ENCODE results near the gene THOC7.

Gene THOC7

GRCh38 chr3:63863150-63864007 lies at the start of gene THOC7, which contains the start of gene ATXN7:
Gene THOC7 (minus strand): TSS chr3:63863805. CDS start chr3:63863790, 15 bp downstream.
Gene ATXN7 (plus strand): TSS chr3:63863867. CDS start chr3:63912599, 48,732 bp downstream.
- Histone ChIP-seq H3K27me3 (ENCODE audit: low read depth) (no peaks in the 10 kb centered on the region), H3K4me3 (peak within 1 kb of the TSS; percentile 91), H3K9me3 (no peaks in the 10 kb centered on the region), H3K36me3 (replicated peaks) (peaks cover 13% of the 10 kb centered on the region), H3K4me1 (peaks cover 9% of the 10 kb centered on the region)
- DNase-seq (ENCODE audit: low spot score in 2 of 2) = peak; percentile 44 to 78
- in situ Hi-C loops (cut with MboI; ENCODE audit: low sequenced_read_pairs) = no loop called here

- peak in 1 of 2 experiments; percentile 64 for DNase-seq (ENCODE audit: low spot score in 2 of 2)
- H3K36me3 ChIP-seq (replicated peaks) = peaks cover 26% of the 10 kb centered on the region
- in situ Hi-C loops (cut with MboI; ENCODE audit: low sequenced_read_pairs) = no loop called here
Measured at GRCh38 chr3:63912768-63913588, 49.4 kb upstream of the THOC7 start.

GRCh38 chr3:63911873-63912767 lies 48.5 kb upstream of the THOC7 start, which contains the start of gene SCAANT1:
Gene SCAANT1 (minus strand): TSS chr3:63912383.
- Histone ChIP-seq H3K4me3 (peak within 1 kb of the TSS; percentile 55), H3K36me3 (replicated peaks) (peaks cover 18% of the 10 kb centered on the region), H3K9me3 (no peaks in the 10 kb centered on the region), H3K4me1 (peaks cover 18% of the 10 kb centered on the region), H3K27me3 (ENCODE audit: low read depth) (no peaks in the 10 kb centered on the region)
- in situ Hi-C loops (cut with MboI; ENCODE audit: low sequenced_read_pairs) = no loop called here
- peak; percentile 80 to 88 for DNase-seq (ENCODE audit: low spot score in 2 of 2)

More at GRCh38 chr3:63912768-63913588, 49.4 kb upstream of the THOC7 start:
- H3K4me1 ChIP-seq = peaks cover 18% of the 10 kb centered on the region
- H3K9me3 ChIP-seq = no peaks in the 10 kb centered on the region
- peak overlapping the region; percentile 55 for H3K4me3 ChIP-seq
- H3K27me3 ChIP-seq (ENCODE audit: low read depth) = no peaks in the 10 kb centered on the region

GRCh38 chr3:63911509-63911872 lies 47.9 kb upstream of the THOC7 start:
- H3K9me3 ChIP-seq = no peaks in the 10 kb centered on the region
- H3K36me3 ChIP-seq (replicated peaks) = peaks cover 14% of the 10 kb centered on the region
- peak overlapping the region; percentile 55 for H3K4me3 ChIP-seq
- H3K27me3 ChIP-seq (ENCODE audit: low read depth) = no peaks in the 10 kb centered on the region
- no peak for DNase-seq (ENCODE audit: low spot score in 2 of 2)
- in situ Hi-C loops (cut with MboI; ENCODE audit: low sequenced_read_pairs) = no loop called here
- peaks cover 18% of the 10 kb centered on the region for H3K4me1 ChIP-seq

- in situ Hi-C loops (cut with MboI; ENCODE audit: low sequenced_read_pairs) = no loop called here
- H3K9me3 ChIP-seq = no peaks in the 10 kb centered on the region
- no peak for DNase-seq (ENCODE audit: low spot score in 2 of 2)
- peak overlapping the region; percentile 55; the same call in 1 of the 2 replicates for H3K4me3 ChIP-seq
- peaks cover 18% of the 10 kb centered on the region for H3K4me1 ChIP-seq
- H3K36me3 ChIP-seq (replicated peaks) = peaks cover 8% of the 10 kb centered on the region
- H3K27me3 ChIP-seq (ENCODE audit: low read depth) = no peaks in the 10 kb centered on the region
Measured at GRCh38 chr3:63910891-63911290, 47.3 kb upstream of the THOC7 start.

- H3K36me3 ChIP-seq (replicated peaks) = peaks cover 3% of the 10 kb centered on the region
- no peak overlapping the region for H3K4me3 ChIP-seq
- no peaks in the 10 kb centered on the region for H3K9me3 ChIP-seq
- H3K4me1 ChIP-seq = peaks cover 18% of the 10 kb centered on the region
- no peak for DNase-seq (ENCODE audit: low spot score in 2 of 2)
- no peaks in the 10 kb centered on the region for H3K27me3 ChIP-seq (ENCODE audit: low read depth)
- in situ Hi-C loops (cut with MboI; ENCODE audit: low sequenced_read_pairs) = no loop called here
Measured at GRCh38 chr3:63910001-63910400, 46.4 kb upstream of the THOC7 start.

- no peak for DNase-seq (ENCODE audit: low spot score in 2 of 2)
- H3K4me1 ChIP-seq = peaks cover 18% of the 10 kb centered on the region
- H3K4me3 ChIP-seq = no peak overlapping the region
- H3K27me3 ChIP-seq (ENCODE audit: low read depth) = no peaks in the 10 kb centered on the region
- H3K9me3 ChIP-seq = no peaks in the 10 kb centered on the region
- no peaks in the 10 kb centered on the region; the same call in 1 of the 2 replicates for H3K36me3 ChIP-seq (replicated peaks)
- in situ Hi-C loops (cut with MboI; ENCODE audit: low sequenced_read_pairs) = no loop called here
Measured at GRCh38 chr3:63909431-63909830, 45.8 kb upstream of the THOC7 start.

- no peaks in the 10 kb centered on the region for H3K27me3 ChIP-seq (ENCODE audit: low read depth)
- peaks cover 18% of the 10 kb centered on the region for H3K4me1 ChIP-seq
- DNase-seq (ENCODE audit: low spot score in 2 of 2) = no peak
- H3K9me3 ChIP-seq = no peaks in the 10 kb centered on the region
- in situ Hi-C loops (cut with MboI; ENCODE audit: low sequenced_read_pairs) = no loop called here
- no peaks in the 10 kb centered on the region; the same call in 1 of the 2 replicates for H3K36me3 ChIP-seq (replicated peaks)
- H3K4me3 ChIP-seq = no peak overlapping the region
Measured at GRCh38 chr3:63908776-63909175, 45.2 kb upstream of the THOC7 start.

GRCh38 chr3:63908081-63908736 lies 44.6 kb upstream of the THOC7 start:
- in situ Hi-C loops (cut with MboI; ENCODE audit: low sequenced_read_pairs) = no loop called here
- peak in 1 of 2 experiments; percentile 13 for DNase-seq (ENCODE audit: low spot score in 2 of 2)
- Histone ChIP-seq H3K27me3 (ENCODE audit: low read depth) (no peaks in the 10 kb centered on the region), H3K4me3 (no peak overlapping the region), H3K9me3 (no peaks in the 10 kb centered on the region), H3K36me3 (replicated peaks) (no peaks in the 10 kb centered on the region; the same call in 1 of the 2 replicates), H3K4me1 (peaks cover 14% of the 10 kb centered on the region)

GRCh38 chr3:63905731-63906620 lies 42.4 kb upstream of the THOC7 start:
- H3K4me1 ChIP-seq = peaks cover 9% of the 10 kb centered on the region
- H3K27me3 ChIP-seq (ENCODE audit: low read depth) = no peaks in the 10 kb centered on the region
- H3K9me3 ChIP-seq = no peaks in the 10 kb centered on the region
- H3K36me3 ChIP-seq (replicated peaks) = no peaks in the 10 kb centered on the region; the same call in 1 of the 2 replicates
- no peak for DNase-seq (ENCODE audit: low spot score in 2 of 2)
- in situ Hi-C loops (cut with MboI; ENCODE audit: low sequenced_read_pairs) = no loop called here
- no peak overlapping the region for H3K4me3 ChIP-seq

GRCh38 chr3:63900459-63900858 lies 36.9 kb upstream of the THOC7 start:
- H3K36me3 ChIP-seq (replicated peaks) = peaks cover 12% of the 10 kb centered on the region

GRCh38 chr3:63900010-63900409 lies 36.4 kb upstream of the THOC7 start:
- Histone ChIP-seq H3K27me3 (ENCODE audit: low read depth) (no peaks in the 10 kb centered on the region), H3K9me3 (no peaks in the 10 kb centered on the region)
- in situ Hi-C loops (cut with MboI; ENCODE audit: low sequenced_read_pairs) = no loop called here

More at GRCh38 chr3:63900459-63900858, 36.9 kb upstream of the THOC7 start:
- Histone ChIP-seq H3K27me3 (ENCODE audit: low read depth) (no peaks in the 10 kb centered on the region), H3K4me1 (no peaks in the 10 kb centered on the region), H3K9me3 (no peaks in the 10 kb centered on the region), H3K4me3 (no peak overlapping the region)
- peak in 1 of 2 experiments; percentile 35 for DNase-seq (ENCODE audit: low spot score in 2 of 2)
- in situ Hi-C loops (cut with MboI; ENCODE audit: low sequenced_read_pairs) = no loop called here

More at GRCh38 chr3:63900010-63900409, 36.4 kb upstream of the THOC7 start:
- no peak overlapping the region for H3K4me3 ChIP-seq
- H3K36me3 ChIP-seq (replicated peaks) = peaks cover 12% of the 10 kb centered on the region
- DNase-seq (ENCODE audit: low spot score in 2 of 2) = no peak
- no peaks in the 10 kb centered on the region for H3K4me1 ChIP-seq
